GM21529 (cell line): ENCODE results near the gene KLHL40.

ENCODE experiments used
- ATAC-seq: cut with Tn5 transposase; IDR thresholded peaks from one replicate; pipeline ENCODE4 v1.9.1; 2021; ENCODE audit not compliant: unreplicated experiment

Gene KLHL40

GRCh38 chr3:42735615-42736014 lies 50.3 kb downstream of the KLHL40 start:
- ATAC-seq: no peak

GRCh38 chr3:42736081-42736480 lies 50.7 kb downstream of the KLHL40 start:
- ATAC-seq: no peak

GRCh38 chr3:42736531-42736930 lies 51.2 kb downstream of the KLHL40 start:
- no peak for ATAC-seq

- ATAC-seq: no peak
These were observed 54.2 kb downstream of the KLHL40 start for GRCh38 chr3:42739401-42740158.

- no peak for ATAC-seq
These were observed 56.5 kb downstream of the KLHL40 start for GRCh38 chr3:42741796-42742195.
